ENCODE results near the gene TRPM3. TPM values are rescaled to one million over a fixed set of nuclear protein-coding genes. Genes with fewer than 3 reads are reported as not detected.

Gene TRPM3
- polyA plus RNA-seq, 6 donors from 2014 or later = not detected

DNA sequence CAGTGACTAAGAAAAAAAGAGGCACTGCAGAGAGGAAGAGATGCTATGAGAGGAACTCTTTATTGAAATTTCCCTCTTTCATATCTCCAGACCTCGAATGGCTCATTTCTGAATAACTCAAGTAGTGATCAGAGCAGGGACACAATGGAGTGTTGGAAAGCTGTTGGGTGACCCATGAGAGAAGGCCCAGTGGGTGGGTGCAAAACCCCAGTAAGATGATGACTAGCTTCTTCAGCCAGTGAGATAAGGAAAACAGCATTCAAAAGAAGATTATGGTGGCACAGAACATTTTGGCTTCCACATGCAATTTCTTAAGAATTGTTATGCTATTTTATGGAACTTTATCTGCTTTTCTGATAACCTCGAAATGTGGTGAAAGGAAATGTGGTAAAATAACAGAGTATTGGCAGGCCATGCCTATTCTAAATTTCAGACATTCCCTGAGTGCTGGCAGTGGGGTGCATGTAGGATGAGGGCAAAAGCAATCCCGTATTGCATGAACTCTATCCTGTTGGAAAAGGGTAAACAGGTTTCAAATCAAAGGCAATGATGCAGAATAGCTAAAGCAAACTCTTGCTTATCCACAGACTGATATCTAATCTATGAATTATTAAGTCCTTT lies 579.0 kb downstream of the TRPM3 start:
- Mint-ChIP-seq H3K4me3 (no peak overlapping the region), H3K9me3 (no peaks in the 10 kb centered on the region), H3K4me1 (peaks cover 0 to 4% (median 0%) of the 10 kb centered on the region in 3 donors), H3K36me3 (no peaks in the 10 kb centered on the region), H3K27me3 (peaks cover 0 to 8% (median 0%) of the 10 kb centered on the region in 3 donors), H3K27ac (no peak overlapping the region)
- ATAC-seq (ENCODE audit: low read depth in 2 of 2) = no peak
- no peak for DNase-seq

DNA sequence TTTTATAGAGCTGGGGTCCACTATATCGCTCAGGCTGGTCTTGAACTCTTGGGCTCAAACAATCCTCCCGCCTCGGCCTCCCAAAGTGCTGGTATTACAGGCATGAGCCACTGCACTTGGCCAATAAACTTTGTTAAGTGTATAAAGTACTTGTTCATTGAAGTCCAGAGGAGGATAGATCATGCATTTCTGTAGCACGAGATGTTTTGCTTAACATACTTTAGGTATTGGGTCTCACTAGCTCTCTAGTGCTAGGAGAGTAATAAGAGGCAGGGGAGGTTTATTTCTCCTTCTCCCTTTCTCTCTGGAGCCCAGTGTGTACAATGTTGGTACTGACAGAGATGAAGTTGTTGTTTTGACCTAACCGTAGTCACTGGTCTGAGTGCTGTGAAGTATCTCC lies 581.4 kb downstream of the TRPM3 start:
- Mint-ChIP-seq H3K36me3 (no peaks in the 10 kb centered on the region), H3K4me3 (no peak overlapping the region), H3K9me3 (no peaks in the 10 kb centered on the region), H3K4me1 (peaks cover 0 to 4% (median 0%) of the 10 kb centered on the region in 3 donors), H3K27ac (no peak overlapping the region), H3K27me3 (peaks cover 3 to 10% (median 8%) of the 10 kb centered on the region in 3 donors)
- ATAC-seq (ENCODE audit: low read depth in 2 of 2) (no peak), DNase-seq (no peak)

DNA sequence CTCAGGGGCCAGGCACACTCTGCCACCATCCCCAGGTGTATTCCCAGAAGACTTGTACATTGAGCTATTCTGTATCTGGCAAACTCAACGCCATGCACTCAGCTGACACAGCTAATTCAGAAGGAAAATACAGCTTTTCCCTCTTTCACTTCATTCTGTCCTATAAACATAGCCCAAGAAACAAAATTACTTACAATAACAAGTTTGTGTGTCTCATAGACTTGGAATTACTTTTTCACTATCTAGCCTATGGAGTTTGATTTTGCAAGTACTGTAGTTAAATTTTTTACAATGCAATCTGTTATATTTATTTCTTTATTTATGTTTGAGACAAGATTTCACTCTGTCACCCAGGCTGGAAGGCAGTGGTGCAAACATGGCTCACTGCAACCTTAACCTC lies 581.9 kb downstream of the TRPM3 start:
- no peak for DNase-seq
- Mint-ChIP-seq H3K27me3 (peaks cover 3 to 10% (median 8%) of the 10 kb centered on the region in 3 donors), H3K4me1 (peaks cover 0 to 4% (median 0%) of the 10 kb centered on the region in 3 donors), H3K27ac (no peak overlapping the region), H3K4me3 (no peak overlapping the region), H3K9me3 (no peaks in the 10 kb centered on the region), H3K36me3 (no peaks in the 10 kb centered on the region)
- no peak for ATAC-seq (ENCODE audit: low read depth in 2 of 2)

DNA sequence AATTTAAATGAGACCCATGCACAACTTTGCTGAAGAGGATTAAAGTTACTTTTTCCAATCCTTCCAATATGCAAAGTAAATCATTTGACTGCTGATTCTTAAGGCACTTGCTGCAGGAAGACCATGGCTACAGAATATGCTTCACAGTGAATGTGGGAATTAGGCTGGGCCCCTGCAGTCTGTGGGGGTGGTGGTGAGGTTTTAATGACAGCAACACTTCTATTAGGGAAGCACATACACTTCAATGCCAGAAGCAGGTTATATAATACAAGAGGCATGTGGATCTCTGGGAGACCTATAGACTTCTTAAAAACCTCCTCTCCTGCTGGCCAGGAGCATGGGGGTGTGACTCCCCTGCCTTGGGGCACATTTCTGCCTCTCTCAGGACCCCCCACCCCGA lies 582.4 kb downstream of the TRPM3 start:
- Mint-ChIP-seq H3K27me3 (peaks cover 3 to 10% (median 8%) of the 10 kb centered on the region in 3 donors), H3K36me3 (no peaks in the 10 kb centered on the region), H3K27ac (no peak overlapping the region), H3K9me3 (no peaks in the 10 kb centered on the region), H3K4me1 (peaks cover 0 to 4% (median 0%) of the 10 kb centered on the region in 3 donors), H3K4me3 (no peak overlapping the region)
- no peak for ATAC-seq (ENCODE audit: low read depth in 2 of 2)
- DNase-seq = no peak

DNA sequence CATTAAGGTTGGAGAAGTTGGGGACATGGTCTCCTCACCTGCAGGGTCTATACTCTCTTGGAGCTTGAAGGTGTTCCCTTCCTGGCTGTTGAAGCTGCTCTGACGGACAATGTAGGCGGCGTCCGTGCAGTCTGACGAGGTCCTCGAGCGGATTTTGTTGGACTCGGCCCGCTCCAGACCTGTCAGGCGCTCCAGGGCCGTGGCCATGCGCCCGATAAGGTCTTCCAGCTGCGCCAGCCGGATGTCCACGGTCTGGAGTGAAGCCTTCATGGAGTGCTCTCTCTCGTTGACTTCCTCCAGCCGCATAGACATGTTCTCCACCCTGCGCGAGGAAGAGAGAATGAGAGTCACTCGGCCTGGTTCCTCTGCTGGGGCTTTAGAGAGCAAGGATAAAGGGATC lies 584.3 kb downstream of the TRPM3 start:
- Mint-ChIP-seq H3K4me3 (no peak overlapping the region), H3K9me3 (no peaks in the 10 kb centered on the region), H3K27me3 (peaks cover 3 to 10% (median 8%) of the 10 kb centered on the region in 3 donors), H3K4me1 (peaks cover 0 to 4% (median 0%) of the 10 kb centered on the region in 3 donors), H3K27ac (no peak overlapping the region), H3K36me3 (no peaks in the 10 kb centered on the region)
- ATAC-seq (ENCODE audit: low read depth in 2 of 2) (no peak), DNase-seq (no peak)

DNA sequence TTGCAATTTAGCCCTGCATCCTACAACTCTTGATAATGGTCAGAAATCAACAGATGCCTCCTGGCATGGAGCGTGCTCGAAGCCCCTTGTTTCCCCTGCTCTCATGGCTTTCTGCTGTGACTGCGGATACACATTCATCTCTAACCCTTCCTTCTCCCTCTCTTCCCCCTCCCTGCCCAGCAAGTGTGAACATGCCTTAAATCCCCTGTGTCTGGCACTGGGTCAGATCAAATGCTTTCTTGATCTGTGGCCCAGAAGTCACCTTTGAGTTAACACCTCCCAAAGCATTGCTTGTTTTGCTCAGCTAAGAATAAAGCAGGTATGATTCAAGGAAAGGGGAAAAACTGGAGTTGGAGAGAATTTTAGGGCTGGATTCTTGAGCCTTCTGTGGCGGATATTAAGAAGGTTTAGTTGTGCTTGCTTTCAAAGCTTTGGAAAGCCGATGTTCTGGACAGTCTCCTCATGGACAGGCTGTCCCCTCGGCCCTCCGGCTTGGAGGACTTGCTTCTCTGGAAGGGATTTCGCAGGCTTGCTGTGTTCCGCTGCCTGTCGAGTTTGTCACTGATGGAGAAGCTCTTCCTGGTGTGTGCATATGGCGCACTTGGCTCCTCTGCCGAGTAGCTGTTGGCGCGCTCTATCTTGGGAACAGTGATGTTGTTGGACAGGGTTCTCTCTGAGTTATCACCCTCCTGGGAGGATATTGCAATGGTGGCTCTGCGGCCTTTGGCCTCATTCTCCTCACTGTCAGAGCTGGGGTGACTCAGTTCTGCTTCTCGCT lies 585.7 kb downstream of the TRPM3 start:
- no peaks in the 10 kb centered on the region for H3K9me3 Mint-ChIP-seq
- ATAC-seq (ENCODE audit: low read depth in 2 of 2) (no peak), DNase-seq (no peak)
- H3K4me3 Mint-ChIP-seq = no peak overlapping the region
- H3K36me3 Mint-ChIP-seq = no peaks in the 10 kb centered on the region
- no peak overlapping the region for H3K27ac Mint-ChIP-seq
- no peaks in the 10 kb centered on the region for H3K4me1 Mint-ChIP-seq
- peaks cover 2 to 10% (median 3%) of the 10 kb centered on the region in 3 donors for H3K27me3 Mint-ChIP-seq

DNA sequence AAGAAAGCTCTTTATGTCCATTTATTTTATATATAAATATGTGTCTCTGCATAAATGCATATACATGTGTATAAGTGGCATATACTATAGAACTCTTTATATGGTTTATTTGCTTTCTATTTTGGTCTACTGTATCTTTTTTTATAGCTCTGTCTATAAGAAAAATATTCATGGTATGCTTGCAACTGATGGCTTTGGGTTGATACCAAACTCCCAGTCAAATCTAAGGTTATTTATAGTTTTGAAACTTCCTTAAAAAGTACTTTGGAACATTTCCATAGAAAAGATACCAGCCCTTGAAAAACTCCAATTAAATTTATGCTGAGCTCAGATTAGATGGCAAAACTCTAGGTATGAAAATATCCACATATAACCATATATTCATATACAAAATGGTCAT lies 587.0 kb downstream of the TRPM3 start:
- H3K4me3 Mint-ChIP-seq = no peak overlapping the region
- H3K9me3 Mint-ChIP-seq = no peaks in the 10 kb centered on the region
- H3K27ac Mint-ChIP-seq = peak overlapping the region in 1 of 6 donors; percentile 50
- no peak for ATAC-seq (ENCODE audit: low read depth in 2 of 2)
- H3K27me3 Mint-ChIP-seq = peaks cover 0 to 10% (median 3%) of the 10 kb centered on the region in 3 donors
- no peak for DNase-seq
- no peaks in the 10 kb centered on the region for H3K4me1 Mint-ChIP-seq
- no peaks in the 10 kb centered on the region for H3K36me3 Mint-ChIP-seq

DNA sequence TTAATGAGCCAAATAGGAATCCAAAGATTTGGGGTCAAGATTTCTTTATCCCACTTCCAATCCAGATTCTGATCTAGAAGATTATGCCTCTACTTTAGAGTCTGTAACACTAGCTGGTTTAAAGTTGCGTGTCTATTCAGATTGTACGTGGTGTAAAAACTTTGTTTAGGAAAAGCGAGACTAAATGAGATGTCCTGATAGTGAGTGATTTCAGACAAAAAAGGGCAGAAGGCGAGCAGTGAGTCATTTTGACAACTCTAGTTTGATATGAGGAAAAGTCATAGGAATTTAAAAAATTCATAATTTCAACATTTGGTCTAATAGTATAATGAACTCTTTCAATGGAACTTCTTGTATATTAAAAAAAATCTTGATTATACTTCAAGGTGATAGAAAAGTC lies 587.4 kb downstream of the TRPM3 start:
- Mint-ChIP-seq H3K27me3 (peaks cover 0 to 10% (median 3%) of the 10 kb centered on the region in 3 donors), H3K27ac (no peak overlapping the region)

DNA sequence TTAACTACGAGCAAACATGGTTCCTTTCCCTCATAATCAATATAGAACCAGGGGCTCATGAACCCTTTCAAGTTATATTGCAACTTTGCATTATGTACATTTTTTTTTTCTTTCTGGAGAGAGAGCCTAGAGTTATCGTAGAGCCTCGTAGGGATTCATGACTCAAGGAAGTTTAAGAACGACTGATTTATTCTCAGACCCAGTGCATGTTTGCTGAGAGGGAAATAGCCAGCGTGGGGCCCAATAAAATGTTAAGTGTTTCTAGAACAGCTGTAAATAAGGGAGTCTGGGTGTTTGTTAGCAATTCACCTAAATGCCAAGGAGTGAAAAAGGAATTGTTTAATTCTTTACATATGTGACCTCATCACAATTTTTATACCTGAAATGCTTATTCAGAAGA lies 587.9 kb downstream of the TRPM3 start:
- no peaks in the 10 kb centered on the region for H3K36me3 Mint-ChIP-seq
- ATAC-seq (ENCODE audit: low read depth in 2 of 2) = no peak
- no peak for DNase-seq
- H3K4me1 Mint-ChIP-seq = no peaks in the 10 kb centered on the region
- H3K9me3 Mint-ChIP-seq = no peaks in the 10 kb centered on the region
- H3K27ac Mint-ChIP-seq = no peak overlapping the region
- no peak overlapping the region for H3K4me3 Mint-ChIP-seq
- peaks cover 0 to 10% (median 3%) of the 10 kb centered on the region in 3 donors for H3K27me3 Mint-ChIP-seq

More for the DNA sequence above, 587.4 kb downstream of the TRPM3 start:
- no peak for ATAC-seq (ENCODE audit: low read depth in 2 of 2)
- Mint-ChIP-seq H3K36me3 (no peaks in the 10 kb centered on the region), H3K9me3 (no peaks in the 10 kb centered on the region), H3K4me3 (no peak overlapping the region), H3K4me1 (no peaks in the 10 kb centered on the region)
- no peak for DNase-seq

DNA sequence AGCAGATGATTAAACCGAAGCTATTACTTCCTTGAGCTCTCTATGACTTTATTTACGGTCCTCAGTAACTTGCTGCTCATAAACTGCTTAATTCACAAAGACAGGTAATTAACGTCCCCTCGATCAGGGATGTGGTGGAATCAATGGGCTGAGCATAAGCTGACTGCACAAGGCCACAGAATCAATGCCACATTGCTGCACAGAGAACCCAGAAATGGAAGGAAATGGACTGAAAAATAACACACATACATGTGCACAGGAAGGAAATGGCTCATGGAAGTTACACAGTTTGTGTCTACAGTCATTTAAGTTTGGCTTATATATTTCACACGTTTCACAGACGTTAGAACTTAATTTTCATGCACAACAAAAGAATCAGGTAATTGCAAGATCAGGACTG lies 588.7 kb downstream of the TRPM3 start:
- Mint-ChIP-seq H3K27me3 (peaks cover 0 to 10% (median 3%) of the 10 kb centered on the region in 3 donors), H3K4me3 (no peak overlapping the region), H3K9me3 (no peaks in the 10 kb centered on the region), H3K36me3 (no peaks in the 10 kb centered on the region), H3K27ac (peak overlapping the region in 1 of 6 donors; percentile 5), H3K4me1 (no peaks in the 10 kb centered on the region)
- DNase-seq = no peak
- no peak for ATAC-seq (ENCODE audit: low read depth in 2 of 2)

DNA sequence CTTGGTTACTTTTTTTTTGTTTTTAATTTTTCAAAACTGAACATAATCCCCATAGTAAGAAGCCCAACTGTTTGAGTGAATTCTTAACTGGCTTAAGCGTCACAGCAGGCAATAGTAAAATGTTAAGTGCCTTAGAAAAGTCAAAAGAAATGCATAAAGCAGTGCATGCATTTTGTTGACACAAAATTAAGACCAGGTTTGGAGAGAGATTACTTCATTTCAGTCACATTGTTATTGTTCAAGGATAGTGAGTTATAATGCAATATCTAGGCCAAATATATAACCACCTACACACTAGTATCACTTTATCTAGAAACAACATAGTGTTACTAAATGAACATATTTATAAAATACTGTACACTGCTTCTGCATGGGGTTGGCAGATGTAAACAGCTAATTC lies 590.1 kb downstream of the TRPM3 start:
- H3K27me3 Mint-ChIP-seq = peaks cover 0 to 13% (median 3%) of the 10 kb centered on the region in 3 donors
- ATAC-seq (ENCODE audit: low read depth in 2 of 2) = no peak
- no peak overlapping the region for H3K4me3 Mint-ChIP-seq
- no peaks in the 10 kb centered on the region for H3K36me3 Mint-ChIP-seq
- no peaks in the 10 kb centered on the region for H3K4me1 Mint-ChIP-seq
- no peak overlapping the region for H3K27ac Mint-ChIP-seq
- peaks cover 0 to 6% (median 2%) of the 10 kb centered on the region in 7 donors for H3K9me3 Mint-ChIP-seq
- DNase-seq = no peak

DNA sequence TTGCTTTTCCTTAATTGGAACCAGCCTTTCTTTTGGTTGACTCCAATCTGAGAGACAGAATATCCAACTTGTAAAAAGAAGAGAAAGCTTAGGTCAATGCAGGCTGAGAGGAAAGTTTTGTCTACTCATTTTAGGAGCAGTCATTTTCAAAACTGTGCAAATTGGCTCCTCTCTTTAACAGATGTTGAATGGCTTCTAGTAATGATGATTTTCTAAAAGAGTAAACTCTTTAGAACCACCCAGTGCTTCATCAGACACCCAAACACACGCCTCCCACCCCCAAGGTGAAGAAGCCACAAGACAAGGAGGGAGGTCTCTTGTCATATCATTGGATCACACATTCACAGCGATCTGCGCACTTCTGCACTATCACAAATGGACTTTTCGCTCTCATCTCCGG lies 590.7 kb downstream of the TRPM3 start:
- Mint-ChIP-seq H3K9me3 (peaks cover 0 to 7% (median 2%) of the 10 kb centered on the region in 7 donors), H3K4me1 (no peaks in the 10 kb centered on the region), H3K36me3 (no peaks in the 10 kb centered on the region), H3K27me3 (peaks cover 0 to 7% (median 3%) of the 10 kb centered on the region in 3 donors), H3K4me3 (no peak overlapping the region), H3K27ac (no peak overlapping the region)
- no peak for DNase-seq
- no peak for ATAC-seq (ENCODE audit: low read depth in 2 of 2)

DNA sequence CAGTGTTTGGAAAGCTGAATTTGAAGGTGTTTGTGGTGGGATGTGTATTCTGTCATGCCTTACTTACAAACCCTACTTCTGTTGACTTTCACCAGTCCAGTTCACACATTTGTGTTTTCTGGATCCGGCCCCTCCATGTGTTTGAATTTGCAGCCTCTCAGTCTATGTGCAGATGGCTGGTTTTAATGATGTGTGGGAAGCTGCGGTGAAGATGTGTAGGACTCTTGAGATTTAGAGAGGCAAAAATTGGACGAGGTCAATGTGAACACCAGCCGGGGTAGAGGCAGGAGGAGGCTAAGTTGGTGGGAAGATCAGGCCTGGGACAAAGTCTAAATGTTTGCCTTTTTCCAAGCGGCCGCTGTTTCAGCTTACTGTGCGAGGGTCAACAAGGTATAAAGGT lies 591.6 kb downstream of the TRPM3 start:
- no peak for ATAC-seq (ENCODE audit: low read depth in 2 of 2)
- H3K9me3 Mint-ChIP-seq = peaks cover 6 to 16% (median 10%) of the 10 kb centered on the region in 7 donors
- no peak for DNase-seq
- H3K4me3 Mint-ChIP-seq = no peak overlapping the region
- H3K27ac Mint-ChIP-seq = peak overlapping the region in 1 of 6 donors; percentile 7
- peaks cover 8% of the 10 kb centered on the region in 2 donors for H3K36me3 Mint-ChIP-seq
- no peaks in the 10 kb centered on the region for H3K4me1 Mint-ChIP-seq
- H3K27me3 Mint-ChIP-seq = peaks cover 0 to 4% (median 0%) of the 10 kb centered on the region in 3 donors

DNA sequence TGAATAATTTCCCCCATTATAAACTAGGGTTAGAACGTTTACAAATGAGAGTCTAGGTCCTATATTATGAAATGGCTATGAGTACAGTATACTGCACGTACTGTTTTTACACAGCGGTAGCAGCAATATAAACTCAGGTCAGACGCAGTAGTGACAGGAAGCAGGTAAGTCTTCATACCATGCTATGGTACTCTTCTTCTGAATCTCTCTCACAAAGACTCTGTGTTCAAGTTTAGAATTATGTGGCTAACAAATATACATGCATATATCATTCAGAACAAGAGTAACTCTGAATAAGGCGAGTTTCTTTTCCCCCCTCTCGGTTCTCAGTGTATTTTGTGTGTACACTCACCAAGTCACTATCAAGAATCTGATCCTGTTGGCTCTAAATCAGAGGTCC lies 592.0 kb downstream of the TRPM3 start:
- Mint-ChIP-seq H3K27ac (no peak overlapping the region), H3K4me3 (no peak overlapping the region), H3K4me1 (no peaks in the 10 kb centered on the region), H3K36me3 (peaks cover 8 to 11% of the 10 kb centered on the region in 2 donors), H3K9me3 (peaks cover 6 to 20% (median 15%) of the 10 kb centered on the region in 7 donors), H3K27me3 (peaks cover 0 to 4% (median 0%) of the 10 kb centered on the region in 3 donors)
- ATAC-seq (ENCODE audit: low read depth in 2 of 2) (no peak), DNase-seq (no peak)
